ENCODE data around the gene BMP2.

BMP2 gene

GRCh38 chr20:6784210-6784631 lies 16.7 kb downstream of the BMP2 start:
- Histone ChIP-seq H2BK120ac (ENCODE audit: low read depth, low read length) (no peak overlapping the region), H2BK15ac (replicated peaks; ENCODE audit: low read depth) (no peak overlapping the region), H4K5ac (ENCODE audit: low read length) (no peak overlapping the region), H3K36me3 (ENCODE audit: control insufficient read depth, insufficient read depth, low read length) (no peaks in the 10 kb centered on the region), H3K4me2 (ENCODE audit: low read length) (no peak overlapping the region), H3K9ac (ENCODE audit: low read length) (no peak overlapping the region), H2AK5ac (ENCODE audit: low read length) (no peak overlapping the region), H3K23ac (ENCODE audit: low read length) (no peak overlapping the region), H2BK5ac (ENCODE audit: low read length) (no peak overlapping the region), H3K27me3 (ENCODE audit: insufficient read depth, low read length, poor library complexity) (no peaks in the 10 kb centered on the region), H3K4ac (ENCODE audit: low read depth, low read length) (no peak overlapping the region), H3K4me3 (ENCODE audit: low read length) (no peak overlapping the region), H3K4me1 (ENCODE audit: control insufficient read depth, low read depth, low read length) (no peaks in the 10 kb centered on the region), H3K56ac (ENCODE audit: low read length) (no peak overlapping the region), H3K18ac (ENCODE audit: low read length) (no peak overlapping the region), H4K8ac (ENCODE audit: low read depth, low read length) (no peak overlapping the region), H3K79me2 (ENCODE audit: control insufficient read depth, insufficient read depth, low read length) (no peaks in the 10 kb centered on the region), H3K27ac (ENCODE audit: low read depth, low read length) (no peak overlapping the region), H3K79me1 (ENCODE audit: low read length) (peaks cover 1% of the 10 kb centered on the region)
- no CpG with 5 or more reads among the region's 5 CpGs for WGBS (ENCODE audit: extremely low coverage, insufficient coverage, low lambda C conversion rate)
- no peak for DNase-seq

- no peak overlapping the region for H4K5ac ChIP-seq (ENCODE audit: low read length)
- no peaks in the 10 kb centered on the region for H3K79me2 ChIP-seq (ENCODE audit: control insufficient read depth, insufficient read depth, low read length)
- H3K36me3 ChIP-seq (ENCODE audit: control insufficient read depth, insufficient read depth, low read length) = no peaks in the 10 kb centered on the region
- no peak overlapping the region for H3K4me3 ChIP-seq (ENCODE audit: low read length)
- no peak overlapping the region for H2BK5ac ChIP-seq (ENCODE audit: low read length)
- no peak overlapping the region for H2BK120ac ChIP-seq (ENCODE audit: low read depth, low read length)
- no peaks in the 10 kb centered on the region for H3K4me1 ChIP-seq (ENCODE audit: control insufficient read depth, low read depth, low read length)
- H3K79me1 ChIP-seq (ENCODE audit: low read length) = peaks cover 1% of the 10 kb centered on the region
- H4K8ac ChIP-seq (ENCODE audit: low read depth, low read length) = no peak overlapping the region
- no peaks in the 10 kb centered on the region for H3K27me3 ChIP-seq (ENCODE audit: insufficient read depth, low read length, poor library complexity)
- H2AK5ac ChIP-seq (ENCODE audit: low read length) = no peak overlapping the region
- no CpG with 5 or more reads among the region's 3 CpGs for WGBS (ENCODE audit: extremely low coverage, insufficient coverage, low lambda C conversion rate)
- no peak overlapping the region for H2BK15ac ChIP-seq (replicated peaks; ENCODE audit: low read depth)
- no peak overlapping the region for H3K23ac ChIP-seq (ENCODE audit: low read length)
- no peak overlapping the region for H3K4ac ChIP-seq (ENCODE audit: low read depth, low read length)
- H3K18ac ChIP-seq (ENCODE audit: low read length) = no peak overlapping the region
- DNase-seq = no peak
- no peak overlapping the region for H3K9ac ChIP-seq (ENCODE audit: low read length)
- H3K27ac ChIP-seq (ENCODE audit: low read depth, low read length) = no peak overlapping the region
- no peak overlapping the region for H3K4me2 ChIP-seq (ENCODE audit: low read length)
- no peak overlapping the region for H3K56ac ChIP-seq (ENCODE audit: low read length)
Measured at GRCh38 chr20:6784767-6785166, 17.3 kb downstream of the BMP2 start.

- peaks cover 1% of the 10 kb centered on the region for H3K79me1 ChIP-seq (ENCODE audit: low read length)
- H3K23ac ChIP-seq (ENCODE audit: low read length) = no peak overlapping the region
- H4K5ac ChIP-seq (ENCODE audit: low read length) = no peak overlapping the region
- no peak overlapping the region for H3K4me2 ChIP-seq (ENCODE audit: low read length)
- whole genome bisulfite sequencing (ENCODE audit: extremely low coverage, insufficient coverage, low lambda C conversion rate) = no CpG with 5 or more reads among the region's 2 CpGs
- H3K56ac ChIP-seq (ENCODE audit: low read length) = no peak overlapping the region
- H3K18ac ChIP-seq (ENCODE audit: low read length) = no peak overlapping the region
- no peak overlapping the region for H3K27ac ChIP-seq (ENCODE audit: low read depth, low read length)
- no peak for DNase-seq
- no peaks in the 10 kb centered on the region for H3K79me2 ChIP-seq (ENCODE audit: control insufficient read depth, insufficient read depth, low read length)
- H2BK120ac ChIP-seq (ENCODE audit: low read depth, low read length) = no peak overlapping the region
- no peaks in the 10 kb centered on the region for H3K27me3 ChIP-seq (ENCODE audit: insufficient read depth, low read length, poor library complexity)
- no peak overlapping the region for H2BK15ac ChIP-seq (replicated peaks; ENCODE audit: low read depth)
- H3K9ac ChIP-seq (ENCODE audit: low read length) = no peak overlapping the region
- no peak overlapping the region for H2AK5ac ChIP-seq (ENCODE audit: low read length)
- H3K4me3 ChIP-seq (ENCODE audit: low read length) = no peak overlapping the region
- H2BK5ac ChIP-seq (ENCODE audit: low read length) = no peak overlapping the region
- H3K4me1 ChIP-seq (ENCODE audit: control insufficient read depth, low read depth, low read length) = no peaks in the 10 kb centered on the region
- no peak overlapping the region for H3K4ac ChIP-seq (ENCODE audit: low read depth, low read length)
- H3K36me3 ChIP-seq (ENCODE audit: control insufficient read depth, insufficient read depth, low read length) = no peaks in the 10 kb centered on the region
- no peak overlapping the region for H4K8ac ChIP-seq (ENCODE audit: low read depth, low read length)
Measured at GRCh38 chr20:6786548-6786947, 19.1 kb downstream of the BMP2 start.

- Histone ChIP-seq H4K5ac (ENCODE audit: low read length) (no peak overlapping the region), H3K4me2 (ENCODE audit: low read length) (no peak overlapping the region), H3K79me1 (ENCODE audit: low read length) (no peaks in the 10 kb centered on the region), H3K4me1 (ENCODE audit: control insufficient read depth, low read depth, low read length) (no peaks in the 10 kb centered on the region), H2BK15ac (replicated peaks; ENCODE audit: low read depth) (no peak overlapping the region), H3K56ac (ENCODE audit: low read length) (no peak overlapping the region), H3K23ac (ENCODE audit: low read length) (no peak overlapping the region), H3K18ac (ENCODE audit: low read length) (no peak overlapping the region), H3K79me2 (ENCODE audit: control insufficient read depth, insufficient read depth, low read length) (no peaks in the 10 kb centered on the region), H3K27me3 (ENCODE audit: insufficient read depth, low read length, poor library complexity) (no peaks in the 10 kb centered on the region), H2AK5ac (ENCODE audit: low read length) (no peak overlapping the region), H2BK120ac (ENCODE audit: low read depth, low read length) (no peak overlapping the region), H4K8ac (ENCODE audit: low read depth, low read length) (no peak overlapping the region), H3K36me3 (ENCODE audit: control insufficient read depth, insufficient read depth, low read length) (no peaks in the 10 kb centered on the region), H3K4ac (ENCODE audit: low read depth, low read length) (no peak overlapping the region), H2BK5ac (ENCODE audit: low read length) (no peak overlapping the region), H3K27ac (ENCODE audit: low read depth, low read length) (no peak overlapping the region), H3K4me3 (ENCODE audit: low read length) (no peak overlapping the region), H3K9ac (ENCODE audit: low read length) (no peak overlapping the region)
- no peak for DNase-seq
- WGBS (ENCODE audit: extremely low coverage, insufficient coverage, low lambda C conversion rate) = no CpG with 5 or more reads among the region's 4 CpGs
Measured at GRCh38 chr20:6792789-6793188, 25.3 kb downstream of the BMP2 start.

- H3K56ac ChIP-seq (ENCODE audit: low read length) = peak overlapping the region; percentile 37
Measured at GRCh38 chr20:6802227-6802626, 34.7 kb downstream of the BMP2 start.

GRCh38 chr20:6806275-6806674 lies 38.8 kb downstream of the BMP2 start:
- H2AK5ac ChIP-seq (ENCODE audit: low read length) = no peak overlapping the region
- no peak overlapping the region for H4K8ac ChIP-seq (ENCODE audit: low read depth, low read length)
- no peaks in the 10 kb centered on the region for H3K36me3 ChIP-seq (ENCODE audit: control insufficient read depth, insufficient read depth, low read length)
- H2BK120ac ChIP-seq (ENCODE audit: low read depth, low read length) = no peak overlapping the region
- no peak overlapping the region for H3K4me3 ChIP-seq (ENCODE audit: low read length)
- H3K4ac ChIP-seq (ENCODE audit: low read depth, low read length) = no peak overlapping the region
- no peak overlapping the region for H3K4me2 ChIP-seq (ENCODE audit: low read length)
- no peak overlapping the region for H2BK15ac ChIP-seq (replicated peaks; ENCODE audit: low read depth)
- no peak overlapping the region for H3K18ac ChIP-seq (ENCODE audit: low read length)
- WGBS (ENCODE audit: extremely low coverage, insufficient coverage, low lambda C conversion rate) = no CpG with 5 or more reads among the region's 1 CpG
- no peak overlapping the region for H3K56ac ChIP-seq (ENCODE audit: low read length)
- no peak overlapping the region for H3K9ac ChIP-seq (ENCODE audit: low read length)
- no peak overlapping the region for H4K5ac ChIP-seq (ENCODE audit: low read length)
- no peaks in the 10 kb centered on the region for H3K27me3 ChIP-seq (ENCODE audit: insufficient read depth, low read length, poor library complexity)
- no peak overlapping the region for H2BK5ac ChIP-seq (ENCODE audit: low read length)
- no peaks in the 10 kb centered on the region for H3K79me1 ChIP-seq (ENCODE audit: low read length)
- no peak overlapping the region for H3K27ac ChIP-seq (ENCODE audit: low read depth, low read length)
- peaks cover 4% of the 10 kb centered on the region for H3K4me1 ChIP-seq (ENCODE audit: control insufficient read depth, low read depth, low read length)
- no peaks in the 10 kb centered on the region for H3K79me2 ChIP-seq (ENCODE audit: control insufficient read depth, insufficient read depth, low read length)
- no peak for DNase-seq
- H3K23ac ChIP-seq (ENCODE audit: low read length) = no peak overlapping the region

More at GRCh38 chr20:6802227-6802626, 34.7 kb downstream of the BMP2 start:
- Histone ChIP-seq H3K79me2 (ENCODE audit: control insufficient read depth, insufficient read depth, low read length) (no peaks in the 10 kb centered on the region), H3K79me1 (ENCODE audit: low read length) (no peaks in the 10 kb centered on the region), H4K8ac (ENCODE audit: low read depth, low read length) (no peak overlapping the region), H3K36me3 (ENCODE audit: control insufficient read depth, insufficient read depth, low read length) (no peaks in the 10 kb centered on the region), H3K23ac (ENCODE audit: low read length) (no peak overlapping the region), H3K4me2 (ENCODE audit: low read length) (no peak overlapping the region), H3K18ac (ENCODE audit: low read length) (no peak overlapping the region), H3K27ac (ENCODE audit: low read depth, low read length) (no peak overlapping the region), H3K4me3 (ENCODE audit: low read length) (no peak overlapping the region), H2AK5ac (ENCODE audit: low read length) (peak overlapping the region; percentile 34), H3K9ac (ENCODE audit: low read length) (no peak overlapping the region), H3K4ac (ENCODE audit: low read depth, low read length) (no peak overlapping the region), H2BK120ac (ENCODE audit: low read depth, low read length) (no peak overlapping the region), H3K27me3 (ENCODE audit: insufficient read depth, low read length, poor library complexity) (no peaks in the 10 kb centered on the region), H3K4me1 (ENCODE audit: control insufficient read depth, low read depth, low read length) (peaks cover 5% of the 10 kb centered on the region), H2BK15ac (replicated peaks; ENCODE audit: low read depth) (no peak overlapping the region), H4K5ac (ENCODE audit: low read length) (no peak overlapping the region), H2BK5ac (ENCODE audit: low read length) (no peak overlapping the region)
- DNase-seq = no peak
- no CpG with 5 or more reads among the region's 2 CpGs for WGBS (ENCODE audit: extremely low coverage, insufficient coverage, low lambda C conversion rate)

All from mesendoderm (in vitro differentiated cells).